ENCODE results near the gene ZSWIM6. TPM values are rescaled to one million over a fixed set of nuclear protein-coding genes. Genes with fewer than 3 reads are reported as not detected.

Gene ZSWIM6
- polyA plus RNA-seq, 3 donors: 1.7 to 33.5 (median 2.7) TPM

GRCh38 chr5:61304590-61305381, 27.3 kb upstream of the ZSWIM6 start:
- WGBS (ENCODE audit: insufficient coverage): 86% methylated on average over 10 of the region's 15 CpGs
- Mint-ChIP-seq H3K4me1 (peaks cover 52% of the 10 kb centered on the region), H3K27me3 (ENCODE audit: low read depth in 3 of 3) (peaks cover 0 to 3% (median 2%) of the 10 kb centered on the region in 3 donors), H3K9me3 (no peaks in the 10 kb centered on the region), H3K27ac (peak overlapping the region in 5 of 7 donors; percentile 14 to 58 (median 36)), H3K4me3 (no peak overlapping the region), H3K36me3 (no peaks in the 10 kb centered on the region)
- H3K27me3 ChIP-seq (ENCODE audit: control insufficient read depth in 2 of 2, insufficient read depth in 2 of 2, low read length in 2 of 2): no peaks in the 10 kb centered on the region
- intact Hi-C loops (cut with micrococcal nuclease): loop anchor here in 1 of 2 donors (10.0 kb wide), 1 partner anchor 130 kb away; no protein-coding TSS in a partner anchor
- H3K4me1 ChIP-seq (ENCODE audit: control insufficient read depth in 1 of 2, insufficient read depth in 2 of 2, low read length in 2 of 2): peaks cover 21 to 45% of the 10 kb centered on the region in 2 donors
- H3K4me2 ChIP-seq (replicated peaks; ENCODE audit: extremely low read depth, low read length, poor library complexity, severe bottlenecking): no peak overlapping the region
- no peaks in the 10 kb centered on the region for H3K79me2 ChIP-seq (ENCODE audit: insufficient read depth, low read length)
- DNase-seq: peak in 2 of 3 donors; percentile 20 to 65
- H4K20me1 ChIP-seq (ENCODE audit: insufficient read depth, low read length): no peaks in the 10 kb centered on the region
- H3K9me3 ChIP-seq (replicated peaks in 1 of 2; ENCODE audit: control insufficient read depth in 1 of 2, insufficient read depth in 1 of 2, low read length in 2 of 2): no peaks in the 10 kb centered on the region
- no peak for TF ChIP-seq CTCF (IDR thresholded peaks at IDR 0.05)
- no peaks in the 10 kb centered on the region for H3K36me3 ChIP-seq (replicated peaks in 1 of 2; ENCODE audit: control insufficient read depth in 1 of 2, insufficient read depth in 2 of 2, low read length in 2 of 2)
- no peak overlapping the region for H3K9ac ChIP-seq (ENCODE audit: insufficient read depth, low read length, poor library complexity, severe bottlenecking)
- H3K4me3 ChIP-seq (replicated peaks in 1 of 3; ENCODE audit: low read depth in 2 of 3, low read length in 3 of 3): no peak overlapping the region
- no peak overlapping the region for H3K27ac ChIP-seq (ENCODE audit: low read depth in 1 of 2, low read length in 2 of 2)
- H2AFZ ChIP-seq (ENCODE audit: insufficient read depth, low read depth, low read length, poor library complexity, severe bottlenecking): no peak overlapping the region

DNA sequence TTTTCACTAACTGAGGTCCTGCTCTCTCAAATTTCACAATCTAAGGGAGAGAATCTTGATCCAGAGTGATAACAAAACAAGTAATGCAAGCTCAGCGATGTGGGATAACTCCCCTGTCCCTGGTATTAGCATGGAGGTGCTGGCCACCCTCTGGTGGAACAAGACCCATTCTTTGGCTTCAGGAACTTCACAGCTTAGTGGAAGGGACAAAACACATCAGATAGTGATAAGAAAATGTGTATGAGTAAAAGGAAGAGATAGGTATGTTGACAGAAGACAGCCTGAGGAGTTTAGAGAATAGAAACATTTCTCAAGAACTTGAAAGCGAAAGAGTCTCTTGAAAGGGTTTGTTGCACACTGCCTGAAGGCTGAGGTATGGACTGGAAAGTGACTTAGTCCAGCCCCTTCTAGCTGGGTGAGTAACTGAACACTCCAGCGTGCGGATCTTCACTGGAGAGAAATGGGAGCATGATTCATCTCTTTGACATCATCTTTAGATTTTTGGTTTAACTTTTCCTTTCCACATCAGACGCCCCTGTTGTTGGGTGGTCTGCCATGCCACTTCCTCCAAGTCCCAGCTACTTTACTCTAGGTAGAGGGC, 25.4 kb upstream of the ZSWIM6 start:
- no peaks in the 10 kb centered on the region for H3K36me3 ChIP-seq (replicated peaks in 1 of 2; ENCODE audit: control insufficient read depth in 1 of 2, insufficient read depth in 2 of 2, low read length in 2 of 2)
- no peaks in the 10 kb centered on the region for H3K27me3 ChIP-seq (ENCODE audit: control insufficient read depth in 2 of 2, insufficient read depth in 2 of 2, low read length in 2 of 2)
- DNase-seq: peak; percentile 57 to 67 (median 67)
- peaks cover 0 to 4% (median 3%) of the 10 kb centered on the region in 3 donors for H3K27me3 Mint-ChIP-seq (ENCODE audit: low read depth in 3 of 3)
- peaks cover 20 to 45% of the 10 kb centered on the region in 2 donors for H3K4me1 ChIP-seq (ENCODE audit: control insufficient read depth in 1 of 2, insufficient read depth in 2 of 2, low read length in 2 of 2)
- H3K27ac ChIP-seq (ENCODE audit: low read depth in 1 of 2, low read length in 2 of 2): peak overlapping the region in 1 of 2 donors; percentile 47
- H3K9me3 ChIP-seq (replicated peaks in 1 of 2; ENCODE audit: control insufficient read depth in 1 of 2, insufficient read depth in 1 of 2, low read length in 2 of 2): no peaks in the 10 kb centered on the region
- peak overlapping the region; percentile 16 for H3K4me2 ChIP-seq (replicated peaks; ENCODE audit: extremely low read depth, low read length, poor library complexity, severe bottlenecking)
- peak overlapping the region in 6 of 7 donors; percentile 53 to 88 (median 72) for H3K27ac Mint-ChIP-seq
- H3K9me3 Mint-ChIP-seq: no peaks in the 10 kb centered on the region
- intact Hi-C loops (cut with micrococcal nuclease): loop anchor here in 1 of 2 donors (10.0 kb wide), 1 partner anchor 132 kb away; no protein-coding TSS in a partner anchor
- WGBS (ENCODE audit: insufficient coverage): 77% methylated on average over 3 of the region's 5 CpGs
- no peak overlapping the region for H3K4me3 ChIP-seq (replicated peaks in 1 of 3; ENCODE audit: low read depth in 2 of 3, low read length in 3 of 3)
- peaks cover 51% of the 10 kb centered on the region for H3K4me1 Mint-ChIP-seq
- peak overlapping the region; percentile 7 to 24 for H3K4me3 Mint-ChIP-seq
- H4K20me1 ChIP-seq (ENCODE audit: insufficient read depth, low read length): no peaks in the 10 kb centered on the region
- H3K9ac ChIP-seq (ENCODE audit: insufficient read depth, low read length, poor library complexity, severe bottlenecking): no peak overlapping the region
- no peaks in the 10 kb centered on the region for H3K79me2 ChIP-seq (ENCODE audit: insufficient read depth, low read length)
- H3K36me3 Mint-ChIP-seq: no peaks in the 10 kb centered on the region
- no peak for TF ChIP-seq CTCF (IDR thresholded peaks at IDR 0.05)
- peak overlapping the region; percentile 41 for H2AFZ ChIP-seq (ENCODE audit: insufficient read depth, low read depth, low read length, poor library complexity, severe bottlenecking)
